ENCODE measurements around the gene TLCD1.

TLCD1 gene

GRCh38 chr17:28675490-28675889 is 50.5 kb downstream of the TLCD1 start:
- DNase-seq = no peak

Data from activated effector memory CD4-positive, alpha-beta T cell treated with Interleukin-2 at 50 U/mL for 16 hours (primary cell).